ENCODE results near the gene AP3S1. TPM values are rescaled to one million over a fixed set of nuclear protein-coding genes. Genes with fewer than 3 reads are reported as not detected.
"Not testable (repeated sequence)": the region's sequence is repeated elsewhere in the genome, so short reads cannot be mapped to it uniquely, and the experiment has no call there.

The AP3S1 gene
- total RNA-seq, 1 experiment from 2014 or later = 60.8 TPM

- TF ChIP-seq, protein P1, sequence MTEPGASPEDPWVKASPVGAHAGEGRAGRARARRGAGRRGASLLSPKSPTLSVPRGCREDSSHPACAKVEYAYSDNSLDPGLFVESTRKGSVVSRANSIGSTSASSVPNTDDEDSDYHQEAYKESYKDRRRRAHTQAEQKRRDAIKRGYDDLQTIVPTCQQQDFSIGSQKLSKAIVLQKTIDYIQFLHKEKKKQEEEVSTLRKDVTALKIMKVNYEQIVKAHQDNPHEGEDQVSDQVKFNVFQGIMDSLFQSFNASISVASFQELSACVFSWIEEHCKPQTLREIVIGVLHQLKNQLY (CRISPR knock-in tag; IDR thresholded peaks at IDR 0.05) = no peak
- no peak for TF ChIP-seq NFE2L1 (CRISPR knock-in tag; IDR thresholded peaks at IDR 0.05)
Measured at GRCh38 chr5:115820846-115821245, 20.9 kb upstream of the AP3S1 start (continued).

DNA sequence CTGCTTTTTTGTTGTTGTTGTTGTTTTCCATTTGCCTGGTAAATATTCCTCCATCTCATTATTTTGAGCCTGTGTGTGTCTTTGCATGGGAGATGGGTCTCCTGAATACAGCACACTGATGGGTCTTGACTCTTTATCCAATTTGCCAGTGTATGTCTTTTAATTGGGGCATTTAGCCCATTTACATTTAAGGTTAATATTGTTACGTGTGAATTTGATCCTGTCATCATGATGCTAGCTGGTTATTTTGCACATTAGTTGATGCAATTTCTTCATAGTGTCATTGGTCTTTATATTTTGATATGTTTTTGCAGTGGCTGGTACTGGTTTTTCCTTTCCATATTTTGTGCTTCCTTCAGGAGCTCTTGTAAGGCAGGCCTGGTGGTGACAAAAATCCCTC is 16.8 kb upstream of the AP3S1 start:
- POLR2A ChIA-PET; H3K27ac Mint-ChIP-seq; H3K27me3 Mint-ChIP-seq (ENCODE audit: low read depth); ATAC-seq; DNase-seq (ENCODE audit: low spot score); H3K4me3 Mint-ChIP-seq; H3K4me1 Mint-ChIP-seq; CTCF ChIA-PET: not testable (repeated sequence)
- Mint-ChIP-seq H3K9me3 (peaks cover 30% of the 10 kb centered on the region), H3K36me3 (peaks cover 20% of the 10 kb centered on the region)

- H3K4me1 Mint-ChIP-seq = no peaks in the 10 kb centered on the region
- DNase-seq (ENCODE audit: low spot score) (no peak), ATAC-seq (no peak)
- CTCF ChIA-PET = no interaction called here
- peaks cover 30% of the 10 kb centered on the region for H3K9me3 Mint-ChIP-seq
- H3K4me3 Mint-ChIP-seq = no peak overlapping the region
- H3K27ac Mint-ChIP-seq = no peak overlapping the region
- TF ChIP-seq ETV6 (CRISPR knock-in tag; IDR thresholded peaks at IDR 0.05) (no peak), ATF1 (CRISPR knock-in tag; IDR thresholded peaks at IDR 0.05) (no peak), MYBL2 (CRISPR knock-in tag; IDR thresholded peaks at IDR 0.05) (no peak), ATF6 (CRISPR knock-in tag; IDR thresholded peaks at IDR 0.05) (no peak), KAT7 (CRISPR knock-in tag; IDR thresholded peaks at IDR 0.05; ENCODE audit: borderline replicate concordance) (no peak), ZNF232 (CRISPR knock-in tag; IDR thresholded peaks at IDR 0.05) (no peak)
- no peaks in the 10 kb centered on the region for H3K27me3 Mint-ChIP-seq (ENCODE audit: low read depth)
- peaks cover 20% of the 10 kb centered on the region for H3K36me3 Mint-ChIP-seq
- POLR2A ChIA-PET = no interaction called here
Measured at GRCh38 chr5:115825948-115826347, 15.8 kb upstream of the AP3S1 start.

GRCh38 chr5:115829913-115830312 is 11.8 kb upstream of the AP3S1 start:
- ChIA-PET CTCF (interaction anchor here (0.7 kb wide), 1 partner anchor 699 kb away, joined by 4 read pairs; no protein-coding TSS in a partner anchor), POLR2A (interaction anchor here (0.7 kb wide), 1 partner anchor 905 kb away, joined by 3 read pairs; no protein-coding TSS in a partner anchor)
- Mint-ChIP-seq H3K27ac (no peak overlapping the region), H3K4me1 (no peaks in the 10 kb centered on the region), H3K9me3 (peaks cover 19% of the 10 kb centered on the region), H3K36me3 (peaks cover 34% of the 10 kb centered on the region), H3K27me3 (ENCODE audit: low read depth) (no peaks in the 10 kb centered on the region), H3K4me3 (no peak overlapping the region)
- DNase-seq (ENCODE audit: low spot score) (no peak), ATAC-seq (no peak)
- TF ChIP-seq CREB1 (CRISPR knock-in tag; IDR thresholded peaks at IDR 0.05) = no peak
- TF ChIP-seq MXD4 (CRISPR knock-in tag; IDR thresholded peaks at IDR 0.05; ENCODE audit: borderline replicate concordance) = no peak
- no peak for TF ChIP-seq ESRRA (CRISPR knock-in tag; IDR thresholded peaks at IDR 0.05; ENCODE audit: borderline replicate concordance)
- no peak for TF ChIP-seq NFATC4 (CRISPR knock-in tag; IDR thresholded peaks at IDR 0.05)
- TF ChIP-seq ATF2 (CRISPR knock-in tag; IDR thresholded peaks at IDR 0.05; ENCODE audit: borderline replicate concordance, low read depth) = no peak
- TF ChIP-seq, protein P2, sequence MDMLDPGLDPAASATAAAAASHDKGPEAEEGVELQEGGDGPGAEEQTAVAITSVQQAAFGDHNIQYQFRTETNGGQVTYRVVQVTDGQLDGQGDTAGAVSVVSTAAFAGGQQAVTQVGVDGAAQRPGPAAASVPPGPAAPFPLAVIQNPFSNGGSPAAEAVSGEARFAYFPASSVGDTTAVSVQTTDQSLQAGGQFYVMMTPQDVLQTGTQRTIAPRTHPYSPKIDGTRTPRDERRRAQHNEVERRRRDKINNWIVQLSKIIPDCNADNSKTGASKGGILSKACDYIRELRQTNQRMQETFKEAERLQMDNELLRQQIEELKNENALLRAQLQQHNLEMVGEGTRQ (CRISPR knock-in tag; IDR thresholded peaks at IDR 0.05) = no peak
- TF ChIP-seq, protein P3, sequence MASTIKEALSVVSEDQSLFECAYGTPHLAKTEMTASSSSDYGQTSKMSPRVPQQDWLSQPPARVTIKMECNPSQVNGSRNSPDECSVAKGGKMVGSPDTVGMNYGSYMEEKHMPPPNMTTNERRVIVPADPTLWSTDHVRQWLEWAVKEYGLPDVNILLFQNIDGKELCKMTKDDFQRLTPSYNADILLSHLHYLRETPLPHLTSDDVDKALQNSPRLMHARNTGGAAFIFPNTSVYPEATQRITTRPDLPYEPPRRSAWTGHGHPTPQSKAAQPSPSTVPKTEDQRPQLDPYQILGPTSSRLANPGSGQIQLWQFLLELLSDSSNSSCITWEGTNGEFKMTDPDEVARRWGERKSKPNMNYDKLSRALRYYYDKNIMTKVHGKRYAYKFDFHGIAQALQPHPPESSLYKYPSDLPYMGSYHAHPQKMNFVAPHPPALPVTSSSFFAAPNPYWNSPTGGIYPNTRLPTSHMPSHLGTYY (CRISPR knock-in tag; IDR thresholded peaks at IDR 0.05) = no peak
- no peak for TF ChIP-seq MYBL2 (CRISPR knock-in tag; IDR thresholded peaks at IDR 0.05)
- TF ChIP-seq SOX15 (CRISPR knock-in tag; IDR thresholded peaks at IDR 0.05) = no peak
- TF ChIP-seq ZNF512 (CRISPR knock-in tag; IDR thresholded peaks at IDR 0.05; ENCODE audit: borderline replicate concordance) = no peak
- TF ChIP-seq ELF4 (CRISPR knock-in tag; IDR thresholded peaks at IDR 0.05; ENCODE audit: low read depth) = no peak
- TF ChIP-seq ZNF263 (CRISPR knock-in tag; IDR thresholded peaks at IDR 0.05; ENCODE audit: low read depth) = no peak
- TF ChIP-seq, protein P4, sequence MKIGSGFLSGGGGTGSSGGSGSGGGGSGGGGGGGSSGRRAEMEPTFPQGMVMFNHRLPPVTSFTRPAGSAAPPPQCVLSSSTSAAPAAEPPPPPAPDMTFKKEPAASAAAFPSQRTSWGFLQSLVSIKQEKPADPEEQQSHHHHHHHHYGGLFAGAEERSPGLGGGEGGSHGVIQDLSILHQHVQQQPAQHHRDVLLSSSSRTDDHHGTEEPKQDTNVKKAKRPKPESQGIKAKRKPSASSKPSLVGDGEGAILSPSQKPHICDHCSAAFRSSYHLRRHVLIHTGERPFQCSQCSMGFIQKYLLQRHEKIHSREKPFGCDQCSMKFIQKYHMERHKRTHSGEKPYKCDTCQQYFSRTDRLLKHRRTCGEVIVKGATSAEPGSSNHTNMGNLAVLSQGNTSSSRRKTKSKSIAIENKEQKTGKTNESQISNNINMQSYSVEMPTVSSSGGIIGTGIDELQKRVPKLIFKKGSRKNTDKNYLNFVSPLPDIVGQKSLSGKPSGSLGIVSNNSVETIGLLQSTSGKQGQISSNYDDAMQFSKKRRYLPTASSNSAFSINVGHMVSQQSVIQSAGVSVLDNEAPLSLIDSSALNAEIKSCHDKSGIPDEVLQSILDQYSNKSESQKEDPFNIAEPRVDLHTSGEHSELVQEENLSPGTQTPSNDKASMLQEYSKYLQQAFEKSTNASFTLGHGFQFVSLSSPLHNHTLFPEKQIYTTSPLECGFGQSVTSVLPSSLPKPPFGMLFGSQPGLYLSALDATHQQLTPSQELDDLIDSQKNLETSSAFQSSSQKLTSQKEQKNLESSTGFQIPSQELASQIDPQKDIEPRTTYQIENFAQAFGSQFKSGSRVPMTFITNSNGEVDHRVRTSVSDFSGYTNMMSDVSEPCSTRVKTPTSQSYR (CRISPR knock-in tag; IDR thresholded peaks at IDR 0.05) = no peak
- TF ChIP-seq HMGA2 (CRISPR knock-in tag; IDR thresholded peaks at IDR 0.05) = no peak

Measured in WTC11 (cell line).